GM20000 (cell line): ENCODE measurements around the gene VAV2.

Experiments
- DNase-seq: peaks from one replicate; pipeline ENCODE4 v3.0.0; 2012; ENCODE audit warnings: low spot score
- CTCF ChIP-seq: IDR thresholded peaks from 2 replicates; pipeline ENCODE4 v1.5.1; 2012; ENCODE audit warnings: mild to moderate bottlenecking, control low read depth; ENCODE audit errors: extremely low read depth, missing control alignments

The VAV2 gene

DNA sequence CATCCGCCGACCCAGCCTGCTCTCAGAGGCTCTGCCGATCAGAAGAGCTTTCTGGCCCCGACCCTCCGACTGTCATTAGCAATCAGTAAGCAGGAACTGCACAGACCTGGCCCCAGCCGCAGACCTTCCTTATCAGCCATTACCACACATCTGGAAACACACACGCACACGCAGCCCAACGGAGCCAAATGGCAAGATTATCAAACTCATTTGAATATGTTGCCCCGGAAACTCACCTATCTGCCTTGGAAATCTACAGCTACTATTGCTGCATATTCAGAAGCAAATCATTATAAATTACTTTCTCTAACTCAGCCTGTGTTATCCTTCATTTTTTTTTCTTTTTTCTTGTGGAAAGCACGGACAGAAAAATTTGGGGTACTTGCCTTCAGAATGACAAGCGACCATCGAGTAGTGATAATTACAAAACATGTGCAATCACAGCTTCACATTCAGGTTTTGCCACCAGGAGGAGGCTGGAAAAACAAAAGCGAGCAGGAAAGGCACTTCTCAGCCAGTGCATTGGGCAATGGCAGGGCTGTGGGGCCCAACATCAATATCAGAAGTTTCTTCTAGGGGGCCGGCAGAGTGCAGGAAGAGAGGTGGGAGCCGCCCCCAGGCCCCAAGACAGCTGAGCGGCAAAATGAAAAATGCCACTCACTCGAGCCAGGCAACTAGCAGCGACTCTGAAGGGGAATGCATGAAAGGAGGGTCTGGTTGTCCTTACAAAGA lies 122.3 kb downstream of the VAV2 start:
- no peak for TF ChIP-seq CTCF
- no peak for DNase-seq

DNA sequence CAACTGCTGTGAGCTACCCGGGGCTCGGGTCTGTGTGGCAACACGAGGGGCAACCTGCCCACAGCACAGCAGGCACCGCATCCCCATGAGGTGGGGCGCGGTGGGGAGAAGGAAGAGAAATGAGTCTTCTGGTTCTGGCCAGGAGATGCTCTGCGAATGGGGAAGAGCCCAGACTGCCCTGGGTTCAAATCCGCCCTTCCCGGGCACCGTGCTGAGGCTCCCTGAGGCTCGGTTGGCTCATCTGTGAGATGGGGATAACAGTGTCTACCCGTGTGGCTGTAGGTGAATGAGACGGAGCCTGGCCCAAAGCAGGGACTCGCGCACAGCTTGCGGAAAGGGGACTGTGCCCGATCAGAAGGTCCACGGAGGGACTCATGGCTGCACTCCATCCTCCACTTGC lies 123.9 kb downstream of the VAV2 start:
- no peak for TF ChIP-seq CTCF
- no peak for DNase-seq

DNA sequence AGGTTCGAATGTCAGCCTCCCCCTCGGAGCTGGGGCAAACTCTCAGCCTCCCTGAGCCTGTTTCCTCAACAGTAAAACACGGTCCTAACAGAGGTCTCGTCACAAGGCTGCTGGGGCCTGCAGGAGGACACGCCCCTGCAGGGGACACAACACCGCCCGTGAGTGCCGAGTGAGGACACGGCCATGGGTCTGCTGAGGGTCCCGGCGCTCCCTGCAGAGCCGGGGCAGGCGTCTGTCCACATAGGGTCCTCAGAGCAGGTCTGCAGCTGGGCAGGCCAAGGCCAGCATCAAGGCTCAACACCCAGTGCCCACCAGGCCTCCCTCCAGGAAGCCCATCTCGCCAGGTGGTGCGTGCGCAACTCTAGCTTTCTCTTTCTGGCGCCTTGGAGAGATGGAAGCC lies 125.2 kb downstream of the VAV2 start:
- DNase-seq, result no peak
- TF ChIP-seq CTCF, result no peak

DNA sequence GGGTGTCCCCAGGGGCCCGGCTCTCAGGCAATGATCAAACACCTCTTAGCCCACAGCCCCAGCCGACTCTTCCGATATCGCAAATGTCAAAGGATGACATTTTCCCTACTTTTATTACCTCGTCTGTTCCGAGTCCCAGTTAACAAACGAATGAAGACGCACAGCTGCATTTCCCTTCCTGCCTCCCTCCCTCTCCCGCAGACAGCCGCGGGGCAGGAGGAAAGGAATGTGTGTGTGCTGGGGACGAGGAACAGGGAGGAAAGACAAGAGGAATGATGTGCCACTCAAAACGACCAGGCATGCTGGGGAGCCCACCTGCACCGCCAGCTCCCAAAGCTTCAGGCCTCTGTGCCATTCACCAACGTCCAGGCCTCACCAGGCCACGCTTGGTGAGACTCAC lies 128.1 kb downstream of the VAV2 start:
- DNase-seq, result no peak
- no peak for TF ChIP-seq CTCF

DNA sequence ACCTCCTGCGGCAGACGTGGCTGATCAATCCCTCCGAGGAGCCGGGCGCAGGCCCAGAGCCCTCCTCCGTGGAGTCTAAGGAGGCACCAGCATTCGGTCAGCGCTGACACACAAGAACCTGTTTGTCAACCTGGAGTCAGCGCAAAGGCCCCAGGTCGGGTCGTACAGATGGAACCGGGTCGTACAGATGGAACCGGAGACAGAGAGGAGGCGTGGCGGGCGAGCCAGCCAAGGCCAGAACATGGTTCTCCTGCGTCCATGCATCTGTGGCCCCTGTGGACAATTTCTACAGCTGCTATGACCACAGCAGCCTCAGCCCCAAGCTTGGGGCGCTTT lies 128.9 kb downstream of the VAV2 start:
- DNase-seq, result no peak
- TF ChIP-seq CTCF, result no peak

DNA sequence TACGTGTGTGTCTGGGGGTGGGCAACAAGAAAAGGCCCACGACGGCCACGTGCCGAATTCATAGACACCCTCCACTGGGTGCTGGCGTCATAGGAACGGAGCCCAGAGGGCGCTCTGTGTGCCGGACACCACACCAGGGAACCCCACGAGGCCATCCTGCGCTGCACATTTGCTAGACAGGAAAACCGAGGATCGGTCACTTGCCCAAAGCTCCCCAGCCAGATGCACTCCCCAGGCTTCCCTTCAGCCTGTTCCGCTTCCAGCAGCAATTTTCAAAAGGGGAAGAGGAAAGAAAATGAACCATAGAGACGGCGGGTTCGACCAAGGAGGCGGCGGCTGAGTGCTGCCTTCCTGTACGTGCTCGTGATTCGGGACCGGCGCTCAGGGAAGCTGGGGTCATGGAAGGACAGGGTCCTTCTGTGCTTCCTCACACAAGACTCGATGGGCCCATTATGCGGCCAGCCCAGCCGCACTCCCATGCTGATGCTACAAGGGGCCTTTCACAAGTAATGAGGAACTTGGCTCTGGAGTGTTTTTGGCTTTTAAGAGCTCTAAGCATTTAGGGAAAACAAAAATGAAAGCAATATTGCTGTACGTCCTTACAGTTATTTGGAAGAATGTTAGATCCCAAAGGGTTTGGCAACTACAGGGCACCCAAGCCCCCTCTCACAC lies 129.4 kb downstream of the VAV2 start:
- TF ChIP-seq CTCF, result no peak
- DNase-seq, result no peak

DNA sequence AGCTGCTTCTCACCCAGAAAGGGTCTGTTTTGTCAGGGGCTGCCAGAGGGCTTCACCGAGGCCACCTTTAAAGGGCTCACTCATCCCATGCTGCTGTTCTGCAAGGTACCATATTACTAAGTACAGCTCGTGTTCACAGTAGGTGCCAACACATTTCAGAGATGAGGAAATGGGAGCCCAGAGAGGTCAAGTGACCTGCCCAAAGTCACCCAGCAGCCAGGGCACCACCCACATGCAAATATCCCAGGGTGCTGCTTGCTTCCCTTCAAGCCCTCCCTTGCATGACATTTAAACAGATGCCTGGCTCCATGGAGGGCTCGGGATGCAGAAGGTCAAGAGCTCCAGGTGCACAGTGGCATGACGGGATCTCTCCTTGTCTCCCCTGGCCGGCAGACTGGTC lies 130.4 kb downstream of the VAV2 start:
- DNase-seq, result no peak
- no peak for TF ChIP-seq CTCF
